ENCODE measurements around the gene TMEM14C. TPM values are rescaled to one million over a fixed set of nuclear protein-coding genes. Genes with fewer than 3 reads are reported as not detected.

TMEM14C gene
- total and polyA plus RNA-seq, 2 donors (not counting 3 experiments of a cell fraction or from before 2014, with no cell fraction given): 89.3 to 146 TPM

DNA sequence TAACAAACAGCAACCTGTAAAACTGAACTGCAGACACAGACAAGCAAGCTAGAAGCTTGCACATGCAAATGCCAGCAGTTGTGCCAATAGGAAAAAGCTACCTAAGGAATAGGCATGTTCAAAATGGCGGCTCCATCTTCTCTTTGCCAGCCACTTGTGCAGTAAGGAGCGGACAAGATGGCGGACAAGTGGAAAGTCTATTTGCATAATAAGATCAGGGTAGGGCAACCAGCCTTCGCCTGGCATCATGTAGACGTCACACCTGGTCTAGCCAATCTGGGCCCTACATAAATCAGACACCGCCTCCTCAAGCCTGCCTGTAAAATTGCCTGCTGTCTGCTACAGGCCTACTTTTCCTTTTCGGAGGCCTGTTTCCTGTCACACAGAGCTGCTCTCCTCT lies 46.5 kb upstream of the TMEM14C start:
- no peaks in the 10 kb centered on the region for H3K9me1 ChIP-seq (replicated peaks; ENCODE audit: control insufficient read depth, extremely low read depth, insufficient read depth, low read length)
- no peak overlapping the region for H3K9ac ChIP-seq (replicated peaks; ENCODE audit: extremely low read depth, insufficient read depth, low read length)
- H3K4me1 ChIP-seq (ENCODE audit: control insufficient read depth, extremely low read depth, insufficient read depth, low read length): no peaks in the 10 kb centered on the region
- ChIA-PET POLR2A (no interaction called here), CTCF (no interaction called here)
- no peak overlapping the region for H2AFZ ChIP-seq (ENCODE audit: low read depth, low read length)
- H3K4me2 ChIP-seq (ENCODE audit: insufficient read depth, low read length): no peak overlapping the region
- no peaks in the 10 kb centered on the region for H3K27me3 ChIP-seq (ENCODE audit: control insufficient read depth in 2 of 2, insufficient read depth in 2 of 2, low read length in 2 of 2)
- FAIRE-seq (no peak), DNase-seq (ENCODE audit: low read depth, low spot score) (no peak)
- BruUV-seq (replicated peaks): no TSS peak
- no peak overlapping the region for H3K4me3 ChIP-seq (replicated peaks in 1 of 3; ENCODE audit: insufficient read depth in 1 of 3, low read depth in 1 of 3, low read length in 3 of 3)
- TF ChIP-seq, protein P1, sequence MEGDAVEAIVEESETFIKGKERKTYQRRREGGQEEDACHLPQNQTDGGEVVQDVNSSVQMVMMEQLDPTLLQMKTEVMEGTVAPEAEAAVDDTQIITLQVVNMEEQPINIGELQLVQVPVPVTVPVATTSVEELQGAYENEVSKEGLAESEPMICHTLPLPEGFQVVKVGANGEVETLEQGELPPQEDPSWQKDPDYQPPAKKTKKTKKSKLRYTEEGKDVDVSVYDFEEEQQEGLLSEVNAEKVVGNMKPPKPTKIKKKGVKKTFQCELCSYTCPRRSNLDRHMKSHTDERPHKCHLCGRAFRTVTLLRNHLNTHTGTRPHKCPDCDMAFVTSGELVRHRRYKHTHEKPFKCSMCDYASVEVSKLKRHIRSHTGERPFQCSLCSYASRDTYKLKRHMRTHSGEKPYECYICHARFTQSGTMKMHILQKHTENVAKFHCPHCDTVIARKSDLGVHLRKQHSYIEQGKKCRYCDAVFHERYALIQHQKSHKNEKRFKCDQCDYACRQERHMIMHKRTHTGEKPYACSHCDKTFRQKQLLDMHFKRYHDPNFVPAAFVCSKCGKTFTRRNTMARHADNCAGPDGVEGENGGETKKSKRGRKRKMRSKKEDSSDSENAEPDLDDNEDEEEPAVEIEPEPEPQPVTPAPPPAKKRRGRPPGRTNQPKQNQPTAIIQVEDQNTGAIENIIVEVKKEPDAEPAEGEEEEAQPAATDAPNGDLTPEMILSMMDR (IDR thresholded peaks at IDR 0.05; ENCODE audit: extremely low read depth in 1 of 2, insufficient read depth in 1 of 2, low read depth in 1 of 2, low read length in 2 of 2): no peak
- no peak for TF ChIP-seq GATA2 (IDR thresholded peaks at IDR 0.05; ENCODE audit: insufficient read depth, insufficient read length, low read depth, low read length)
- TF ChIP-seq, protein P2, sequence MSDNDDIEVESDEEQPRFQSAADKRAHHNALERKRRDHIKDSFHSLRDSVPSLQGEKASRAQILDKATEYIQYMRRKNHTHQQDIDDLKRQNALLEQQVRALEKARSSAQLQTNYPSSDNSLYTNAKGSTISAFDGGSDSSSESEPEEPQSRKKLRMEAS (IDR thresholded peaks at IDR 0.05; ENCODE audit: insufficient read depth, insufficient read length): no peak
- TF ChIP-seq EZH2 (IDR thresholded peaks at IDR 0.05; ENCODE audit: borderline replicate concordance, low read depth, low read length, severe bottlenecking): no peak
- TF ChIP-seq POLR2A (IDR thresholded peaks at IDR 0.05; ENCODE audit: low read depth, low read length): no peak
- TF ChIP-seq FOS (IDR thresholded peaks at IDR 0.05; ENCODE audit: borderline replicate concordance, insufficient read depth, low read length): no peak
- TF ChIP-seq POLR2AphosphoS5 (IDR thresholded peaks at IDR 0.05; ENCODE audit: insufficient read depth, low read depth, low read length): no peak
- no peak for TF ChIP-seq MYC (IDR thresholded peaks at IDR 0.05; ENCODE audit: low read depth, low read length)
- no peak for TF ChIP-seq JUN (IDR thresholded peaks at IDR 0.05; ENCODE audit: borderline replicate concordance, insufficient read depth, insufficient read length, low read depth)
- no peaks in the 10 kb centered on the region for H3K79me2 ChIP-seq (ENCODE audit: control insufficient read depth, insufficient read depth, low read length)
- no peaks in the 10 kb centered on the region for H3K36me3 ChIP-seq (ENCODE audit: control insufficient read depth in 2 of 2, extremely low read depth in 1 of 2, insufficient read depth in 2 of 2, low read length in 2 of 2)
- intact Hi-C loops (cut with micrococcal nuclease) (no loop called here), dilution Hi-C loops (cut with MboI; ENCODE audit: extremely low pct_ligation_motif_present, low sequenced_read_pairs) (no loop called here)
- no peaks in the 10 kb centered on the region for H3K9me3 ChIP-seq (replicated peaks; ENCODE audit: control insufficient read depth, insufficient read depth, low read length)
- H4K20me1 ChIP-seq (replicated peaks; ENCODE audit: control insufficient read depth, extremely low read depth, insufficient read depth, low read length): no peaks in the 10 kb centered on the region
- H3K27ac ChIP-seq (ENCODE audit: insufficient read depth, low read depth, low read length): no peak overlapping the region

All from endothelial cell of umbilical vein (primary cell).